SH-SY5Y (cell line): Measurements from ENCODE around the gene SLC1A2.

ENCODE experiments used
- GATA2 ChIP-seq: IDR thresholded peaks from 2 replicates; pipeline ENCODE4 v1.6.1; 2011; ENCODE audit warnings: mild to moderate bottlenecking, low read depth, low read length
- GATA3 ChIP-seq: IDR thresholded peaks from 2 replicates; pipeline ENCODE4 v1.6.1; 2011; ENCODE audit warnings: low read depth, mild to moderate bottlenecking, low read length, moderate library complexity

GRCh38 chr11:35289821-35290220 lies 129.5 kb downstream of the SLC1A2 start:
- TF ChIP-seq GATA2 (no peak), GATA3 (no peak)
